Measurements from ENCODE around the gene MRPL19.
A peak's percentile ranks its signal among the peaks of the same experiment; 100 is the strongest.

MRPL19 gene

DNA sequence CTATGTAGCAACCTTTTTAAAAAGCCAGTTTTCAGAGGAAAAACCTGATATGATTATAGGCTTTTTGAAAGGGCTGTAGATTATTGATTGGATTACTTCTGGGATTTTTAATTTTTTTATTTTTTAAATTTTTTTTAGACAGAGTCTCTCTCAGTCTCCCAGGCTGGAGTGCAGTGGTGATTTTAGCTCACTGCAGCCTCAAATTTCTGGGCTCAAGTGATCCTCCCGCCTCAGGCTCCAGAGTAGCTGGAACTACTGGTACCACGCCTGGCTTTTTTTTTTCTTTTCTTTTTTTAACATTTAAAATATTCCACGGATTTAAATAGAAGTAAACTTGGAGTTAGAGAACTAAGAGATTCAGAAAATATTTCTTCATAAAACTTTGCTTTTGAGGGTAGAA lies 1.2 kb downstream of the MRPL19 start:
- peaks cover 32% of the 10 kb centered on the region for H3K79me2 ChIP-seq (ENCODE audit: insufficient read depth, low read depth)

GRCh38 chr2:75654012-75654411 lies 7.4 kb downstream of the MRPL19 start:
- peaks cover 16% of the 10 kb centered on the region; the same call in 1 of the 2 replicates for H3K36me3 ChIP-seq (ENCODE audit: insufficient read depth)
- no peaks in the 10 kb centered on the region for H4K20me1 ChIP-seq (ENCODE audit: insufficient read depth)
- no peak overlapping the region for H3K9ac ChIP-seq
- H3K4me1 ChIP-seq (ENCODE audit: low read depth, poor library complexity, severe bottlenecking): no peaks in the 10 kb centered on the region
- H2AFZ ChIP-seq (ENCODE audit: low read depth): no peak overlapping the region
- H3K4me2 ChIP-seq: no peak overlapping the region
- peaks cover 7% of the 10 kb centered on the region; the same call in 1 of the 2 replicates for H3K79me2 ChIP-seq (ENCODE audit: insufficient read depth, low read depth)
- TF ChIP-seq, protein P1, sequence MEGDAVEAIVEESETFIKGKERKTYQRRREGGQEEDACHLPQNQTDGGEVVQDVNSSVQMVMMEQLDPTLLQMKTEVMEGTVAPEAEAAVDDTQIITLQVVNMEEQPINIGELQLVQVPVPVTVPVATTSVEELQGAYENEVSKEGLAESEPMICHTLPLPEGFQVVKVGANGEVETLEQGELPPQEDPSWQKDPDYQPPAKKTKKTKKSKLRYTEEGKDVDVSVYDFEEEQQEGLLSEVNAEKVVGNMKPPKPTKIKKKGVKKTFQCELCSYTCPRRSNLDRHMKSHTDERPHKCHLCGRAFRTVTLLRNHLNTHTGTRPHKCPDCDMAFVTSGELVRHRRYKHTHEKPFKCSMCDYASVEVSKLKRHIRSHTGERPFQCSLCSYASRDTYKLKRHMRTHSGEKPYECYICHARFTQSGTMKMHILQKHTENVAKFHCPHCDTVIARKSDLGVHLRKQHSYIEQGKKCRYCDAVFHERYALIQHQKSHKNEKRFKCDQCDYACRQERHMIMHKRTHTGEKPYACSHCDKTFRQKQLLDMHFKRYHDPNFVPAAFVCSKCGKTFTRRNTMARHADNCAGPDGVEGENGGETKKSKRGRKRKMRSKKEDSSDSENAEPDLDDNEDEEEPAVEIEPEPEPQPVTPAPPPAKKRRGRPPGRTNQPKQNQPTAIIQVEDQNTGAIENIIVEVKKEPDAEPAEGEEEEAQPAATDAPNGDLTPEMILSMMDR (conservative IDR thresholded peaks at IDR 0.05; ENCODE audit: low read depth, low read length): no peak
- no peaks in the 10 kb centered on the region for H3K27me3 ChIP-seq (ENCODE audit: insufficient read depth, low read depth)
- no peak overlapping the region for H3K27ac ChIP-seq
- H3K4me3 ChIP-seq (IDR thresholded peaks at IDR 0.05; ENCODE audit: insufficient read depth, low read depth, low read length): no peak overlapping the region

More for the DNA sequence above, 1.2 kb downstream of the MRPL19 start:
- Histone ChIP-seq H3K4me3 (IDR thresholded peaks at IDR 0.05; ENCODE audit: insufficient read depth, low read depth, low read length) (no peak overlapping the region), H3K27ac (peak overlapping the region; percentile 85), H3K9ac (peak overlapping the region; percentile 99; the same call in 1 of the 2 replicates), H3K4me1 (ENCODE audit: low read depth, poor library complexity, severe bottlenecking) (peaks cover 17% of the 10 kb centered on the region), H3K4me2 (peak overlapping the region; percentile 98), H3K36me3 (ENCODE audit: insufficient read depth) (no peaks in the 10 kb centered on the region; the same call in 1 of the 2 replicates), H4K20me1 (ENCODE audit: insufficient read depth) (no peaks in the 10 kb centered on the region), H2AFZ (ENCODE audit: low read depth) (peak overlapping the region; percentile 99; the same call in 1 of the 2 replicates), H3K27me3 (ENCODE audit: insufficient read depth, low read depth) (no peaks in the 10 kb centered on the region)
- TF ChIP-seq, protein P1 (conservative IDR thresholded peaks at IDR 0.05; ENCODE audit: low read depth, low read length): no peak

DNA sequence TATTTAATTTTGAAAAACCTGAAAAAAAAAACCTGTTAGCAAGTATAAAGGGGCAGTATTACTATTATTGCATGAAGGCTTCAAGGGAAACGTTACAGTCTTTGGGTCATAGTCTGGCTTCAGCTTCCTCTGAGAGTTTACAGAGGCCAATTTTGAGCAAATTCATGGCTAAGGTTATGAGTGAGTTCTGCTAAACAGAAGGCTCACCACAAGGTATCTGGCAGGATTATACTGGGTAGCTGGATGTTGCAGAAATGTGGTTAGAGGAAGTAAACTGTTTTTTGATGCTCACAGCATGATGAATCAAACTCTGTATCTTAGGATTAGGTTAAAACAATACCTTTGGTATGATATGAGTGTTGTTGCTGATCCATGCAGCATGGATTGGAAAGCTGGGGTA lies 9.3 kb downstream of the MRPL19 start:
- no peaks in the 10 kb centered on the region for H3K79me2 ChIP-seq (ENCODE audit: insufficient read depth, low read depth)
- TF ChIP-seq, protein P1 (conservative IDR thresholded peaks at IDR 0.05; ENCODE audit: low read depth, low read length): no peak
- H3K36me3 ChIP-seq (ENCODE audit: insufficient read depth): peaks cover 16% of the 10 kb centered on the region; the same call in 1 of the 2 replicates

GRCh38 chr2:75656563-75656962 lies 10.0 kb downstream of the MRPL19 start:
- Histone ChIP-seq H3K36me3 (ENCODE audit: insufficient read depth) (peaks cover 16% of the 10 kb centered on the region; the same call in 1 of the 2 replicates), H3K27me3 (ENCODE audit: insufficient read depth, low read depth) (no peaks in the 10 kb centered on the region), H4K20me1 (ENCODE audit: insufficient read depth) (no peaks in the 10 kb centered on the region), H3K4me3 (IDR thresholded peaks at IDR 0.05; ENCODE audit: insufficient read depth, low read depth, low read length) (no peak overlapping the region), H3K4me1 (ENCODE audit: low read depth, poor library complexity, severe bottlenecking) (no peaks in the 10 kb centered on the region), H3K27ac (no peak overlapping the region), H3K79me2 (ENCODE audit: insufficient read depth, low read depth) (no peaks in the 10 kb centered on the region), H3K9ac (no peak overlapping the region), H3K4me2 (no peak overlapping the region), H2AFZ (ENCODE audit: low read depth) (no peak overlapping the region)
- TF ChIP-seq, protein P1 (conservative IDR thresholded peaks at IDR 0.05; ENCODE audit: low read depth, low read length): no peak

More for the DNA sequence above, 9.3 kb downstream of the MRPL19 start:
- no peak overlapping the region for H3K27ac ChIP-seq
- no peak overlapping the region for H3K4me2 ChIP-seq
- no peak overlapping the region for H3K9ac ChIP-seq
- no peak overlapping the region for H3K4me3 ChIP-seq (IDR thresholded peaks at IDR 0.05; ENCODE audit: insufficient read depth, low read depth, low read length)
- H2AFZ ChIP-seq (ENCODE audit: low read depth): no peak overlapping the region
- H3K27me3 ChIP-seq (ENCODE audit: insufficient read depth, low read depth): no peaks in the 10 kb centered on the region
- no peaks in the 10 kb centered on the region for H4K20me1 ChIP-seq (ENCODE audit: insufficient read depth)
- no peaks in the 10 kb centered on the region for H3K4me1 ChIP-seq (ENCODE audit: low read depth, poor library complexity, severe bottlenecking)
